ENCODE results near the gene RGS19. TPM values are rescaled to one million over a fixed set of nuclear protein-coding genes. Genes with fewer than 3 reads are reported as not detected.

RGS19 gene
- total and polyA plus RNA-seq, 7 donors, result 2.0 to 5.7 (median 3.5) TPM

- no peak for DNase-seq
- no peak for TF ChIP-seq CTCF (IDR thresholded peaks at IDR 0.05)
- no peaks in the 10 kb centered on the region for H3K27me3 ChIP-seq (ENCODE audit: insufficient read depth in 3 of 3, low read length in 2 of 3)
- WGBS, 3 donors, result 61 to 62% (median 62%) methylated on average over 11 to 12 of the region's 12 CpGs
- ATAC-seq, result no peak
- peaks cover 9% of the 10 kb centered on the region for H3K4me1 ChIP-seq
- H3K4me3 ChIP-seq, result no peak overlapping the region
- no peaks in the 10 kb centered on the region for H3K9me3 ChIP-seq
- no peaks in the 10 kb centered on the region for H3K36me3 ChIP-seq (ENCODE audit: insufficient read depth in 1 of 2, low read depth in 1 of 2)
- intact Hi-C loops (cut with DNase I), result no loop called here
- H3K27ac ChIP-seq, result no peak overlapping the region
These were observed 11.5 kb downstream of the RGS19 start for GRCh38 chr20:64067733-64068307.

- no peaks in the 10 kb centered on the region for H3K9me3 ChIP-seq
- DNase-seq (no peak), ATAC-seq (no peak)
- H3K27ac ChIP-seq, result no peak overlapping the region
- no peaks in the 10 kb centered on the region for H3K27me3 ChIP-seq (ENCODE audit: insufficient read depth in 3 of 3, low read length in 2 of 3)
- no peak overlapping the region for H3K4me3 ChIP-seq
- TF ChIP-seq CTCF (IDR thresholded peaks at IDR 0.05), result no peak
- 70 to 90% (median 86%) methylated on average over 6 of the region's 6 CpGs for WGBS, 3 donors
- H3K36me3 ChIP-seq (ENCODE audit: insufficient read depth in 1 of 2, low read depth in 1 of 2), result no peaks in the 10 kb centered on the region
- peaks cover 9% of the 10 kb centered on the region for H3K4me1 ChIP-seq
- intact Hi-C loops (cut with DNase I), result no loop called here
These were observed 12.2 kb downstream of the RGS19 start for GRCh38 chr20:64067005-64067632.

GRCh38 chr20:64065974-64066343 lies 13.4 kb downstream of the RGS19 start:
- 44 to 67% (median 54%) methylated on average over 5 of the region's 5 CpGs for WGBS, 3 donors
- no peak for DNase-seq
- no peak for ATAC-seq
- H3K9me3 ChIP-seq, result no peaks in the 10 kb centered on the region
- no peaks in the 10 kb centered on the region for H3K36me3 ChIP-seq (ENCODE audit: insufficient read depth in 1 of 2, low read depth in 1 of 2)
- intact Hi-C loops (cut with DNase I), result no loop called here
- H3K27me3 ChIP-seq (ENCODE audit: insufficient read depth in 3 of 3, low read length in 2 of 3), result no peaks in the 10 kb centered on the region
- no peak overlapping the region for H3K27ac ChIP-seq
- H3K4me3 ChIP-seq, result no peak overlapping the region
- TF ChIP-seq CTCF (IDR thresholded peaks at IDR 0.05), result no peak
- peaks cover 9% of the 10 kb centered on the region for H3K4me1 ChIP-seq

GRCh38 chr20:64065062-64065973 lies 14.0 kb downstream of the RGS19 start:
- peaks cover 9% of the 10 kb centered on the region for H3K4me1 ChIP-seq
- intact Hi-C loops (cut with DNase I), result no loop called here
- 45 to 54% (median 51%) methylated on average over 27 of the region's 27 CpGs for WGBS, 3 donors
- H3K27me3 ChIP-seq (ENCODE audit: insufficient read depth in 3 of 3, low read length in 2 of 3), result no peaks in the 10 kb centered on the region
- H3K27ac ChIP-seq, result no peak overlapping the region
- TF ChIP-seq CTCF (IDR thresholded peaks at IDR 0.05), result no peak
- DNase-seq (no peak), ATAC-seq (no peak)
- no peak overlapping the region for H3K4me3 ChIP-seq
- no peaks in the 10 kb centered on the region for H3K9me3 ChIP-seq
- H3K36me3 ChIP-seq (ENCODE audit: insufficient read depth in 1 of 2, low read depth in 1 of 2), result no peaks in the 10 kb centered on the region
